GM10266 (cell line): Measurements from ENCODE around the gene CD1B.
"Not testable (repeated sequence)": the region's sequence is repeated elsewhere in the genome, so short reads cannot be mapped to it uniquely, and the experiment has no call there.

Experiments used
- DNase-seq: peaks from one replicate; pipeline ENCODE4 v3.0.0; 2012; ENCODE audit errors: extremely low spot score
- CTCF ChIP-seq: IDR thresholded peaks from 2 replicates; pipeline ENCODE4 v1.5.1; 2012; ENCODE audit warnings: mild to moderate bottlenecking, low read depth; ENCODE audit not compliant: control insufficient read depth, insufficient read depth; ENCODE audit errors: missing control alignments

Gene CD1B

DNA sequence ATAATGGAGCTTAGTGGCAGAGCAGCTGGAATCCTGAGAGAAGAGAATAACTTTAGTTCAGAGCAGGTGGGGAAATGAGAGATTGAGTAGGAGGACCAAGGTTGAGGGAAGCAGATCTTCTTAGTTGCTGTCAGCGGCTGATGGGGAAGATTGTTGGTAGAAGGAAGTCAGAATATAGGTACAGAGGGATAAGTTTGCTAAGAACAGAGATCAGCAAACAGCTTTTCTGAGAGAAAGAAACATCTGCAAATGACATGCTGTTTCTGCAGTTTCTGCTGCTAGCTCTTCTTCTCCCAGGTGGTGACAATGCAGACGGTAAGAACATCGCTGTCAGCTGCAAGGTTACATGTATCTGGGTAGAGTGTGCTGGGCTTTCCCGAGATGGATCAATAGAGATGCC is 41.5 kb downstream of the CD1B start, which contains the start of gene CD1C:
CD1C (plus strand) TSS at position 113 of the 400 bp plus-strand sequence; CDS start at position 255, 142 bp downstream.
- no peak for TF ChIP-seq CTCF
- no peak for DNase-seq

- no peak for DNase-seq
- no peak for TF ChIP-seq CTCF
Observed at GRCh38 chr1:158286941-158287346, 44.4 kb downstream of the CD1B start.

DNA sequence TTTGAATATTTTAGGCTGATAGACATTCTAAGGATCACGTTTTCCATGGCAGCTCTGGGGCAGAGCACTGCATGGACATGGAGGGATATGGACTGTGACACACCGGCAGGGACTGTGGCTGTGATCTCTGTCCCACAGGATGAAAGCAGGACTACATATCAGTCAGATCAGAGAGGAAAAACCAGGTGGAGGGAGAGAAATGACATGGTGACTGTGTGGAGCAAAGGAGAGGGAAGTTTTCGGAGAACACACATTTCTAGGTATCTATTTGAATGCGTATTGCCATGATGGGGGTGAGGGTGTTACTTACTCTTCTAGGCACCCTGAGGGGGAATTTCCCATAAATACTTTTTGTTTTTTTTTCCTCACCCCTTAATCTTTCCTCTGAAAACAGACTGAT is 44.8 kb downstream of the CD1B start:
- TF ChIP-seq CTCF: no peak
- no peak for DNase-seq

DNA sequence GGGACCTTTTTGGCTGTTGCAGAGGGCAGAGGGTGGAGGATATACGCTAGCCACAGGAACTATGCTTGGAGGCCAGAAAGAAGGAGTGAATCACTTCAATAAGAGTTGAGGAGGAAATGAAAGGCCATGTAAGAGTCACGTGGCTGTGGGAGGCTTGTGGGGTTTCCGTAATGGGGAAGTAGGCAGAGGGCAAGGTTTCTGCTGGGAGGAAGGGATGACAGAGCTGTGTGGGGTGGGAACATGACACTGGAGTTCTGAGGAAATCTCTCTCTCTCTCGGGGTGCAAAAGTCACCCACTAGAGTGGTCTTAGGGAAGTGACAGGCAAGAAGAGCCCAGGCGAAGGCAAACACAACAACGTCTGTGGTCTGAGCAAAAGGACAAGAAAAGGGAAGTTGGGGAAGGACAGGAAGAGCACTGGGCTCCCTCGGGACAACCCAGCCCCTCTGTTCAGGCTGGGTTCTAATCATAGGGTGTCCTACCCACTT is 45.5 kb downstream of the CD1B start:
- TF ChIP-seq CTCF: no peak
- peak; percentile 48 for DNase-seq

- TF ChIP-seq CTCF: no peak
- DNase-seq: peak; percentile 13
Observed at GRCh38 chr1:158283965-158284364, 47.4 kb downstream of the CD1B start.

DNA sequence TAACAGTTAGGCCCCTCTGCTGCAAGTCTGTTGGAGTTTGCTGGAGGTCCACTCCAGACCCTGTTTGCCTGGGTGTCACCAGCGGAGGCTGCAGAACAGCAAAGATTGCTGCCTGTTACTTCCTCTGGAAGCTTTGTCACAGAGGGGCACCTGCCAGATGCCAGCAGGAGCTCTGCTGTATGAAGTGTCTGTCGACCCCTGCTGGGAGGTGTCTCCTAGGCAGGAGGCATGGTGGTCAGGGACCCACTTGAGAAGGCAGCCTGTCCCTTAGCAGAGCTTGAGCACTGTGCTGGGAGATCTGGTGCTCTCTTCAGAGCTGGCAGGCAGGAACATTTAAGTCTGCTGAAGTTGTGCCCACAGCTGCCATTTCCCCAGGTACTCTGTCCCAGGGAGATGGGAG is 48.9 kb downstream of the CD1B start:
- not testable (repeated sequence) for DNase-seq
